GM06990 (cell line): Measurements from ENCODE around the gene DNAH8.

Source experiments
- DNase-seq: peaks from one replicate; pipeline ENCODE4 v3.0.0-alpha.2; 2011; ENCODE audit not compliant: insufficient read length; ENCODE audit errors: extremely low read depth
- H3K27me3 ChIP-seq: replicated peaks from 2 replicates; pipeline ENCODE4 v1.6.0; 2011; ENCODE audit warnings: low read length; ENCODE audit not compliant: control insufficient read depth, insufficient read depth
- H3K36me3 ChIP-seq: 2 replicates; pipeline ENCODE4 v1.5.1; 2011; ENCODE audit warnings: low read length; ENCODE audit not compliant: control insufficient read depth, insufficient read depth
- H3K4me3 ChIP-seq: replicated peaks from 2 replicates; pipeline ENCODE4 v1.5.1; 2011; ENCODE audit warnings: low read depth, mild to moderate bottlenecking, control low read depth, low read length
- TF ChIP-seq, protein P1 (sequence below): IDR thresholded peaks from 2 replicates; pipeline ENCODE4 v1.5.1; 2011; ENCODE audit warnings: low read length, control low read depth, mild to moderate bottlenecking, inconsistent platforms; ENCODE audit not compliant: insufficient read depth, poor library complexity, severe bottlenecking

DNAH8 gene

DNA sequence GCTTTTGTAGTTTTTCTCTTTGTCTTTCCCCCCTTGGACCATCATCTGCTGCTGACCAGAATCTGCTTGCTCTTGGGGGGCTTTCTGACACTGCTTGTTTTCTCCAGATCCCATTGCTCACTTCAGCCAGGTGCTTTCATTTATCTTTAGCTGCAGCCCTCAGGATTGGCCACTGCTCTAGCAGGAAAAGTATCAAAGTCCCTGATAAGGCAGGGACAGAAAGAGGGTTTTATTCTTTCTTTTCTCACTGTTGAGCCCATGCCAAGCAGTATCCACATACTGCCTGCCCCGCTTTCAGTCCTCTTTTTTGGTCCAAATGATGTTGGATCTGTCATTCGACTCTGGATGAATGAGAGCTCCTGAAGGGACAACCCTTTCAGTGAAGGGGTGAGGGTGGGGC lies 141.4 kb downstream of the DNAH8 start:
- H3K27me3 ChIP-seq = no peaks in the 10 kb centered on the region
- DNase-seq = no peak
- H3K36me3 ChIP-seq = no peaks in the 10 kb centered on the region
- H3K4me3 ChIP-seq = no peak overlapping the region
- TF ChIP-seq, protein P1, sequence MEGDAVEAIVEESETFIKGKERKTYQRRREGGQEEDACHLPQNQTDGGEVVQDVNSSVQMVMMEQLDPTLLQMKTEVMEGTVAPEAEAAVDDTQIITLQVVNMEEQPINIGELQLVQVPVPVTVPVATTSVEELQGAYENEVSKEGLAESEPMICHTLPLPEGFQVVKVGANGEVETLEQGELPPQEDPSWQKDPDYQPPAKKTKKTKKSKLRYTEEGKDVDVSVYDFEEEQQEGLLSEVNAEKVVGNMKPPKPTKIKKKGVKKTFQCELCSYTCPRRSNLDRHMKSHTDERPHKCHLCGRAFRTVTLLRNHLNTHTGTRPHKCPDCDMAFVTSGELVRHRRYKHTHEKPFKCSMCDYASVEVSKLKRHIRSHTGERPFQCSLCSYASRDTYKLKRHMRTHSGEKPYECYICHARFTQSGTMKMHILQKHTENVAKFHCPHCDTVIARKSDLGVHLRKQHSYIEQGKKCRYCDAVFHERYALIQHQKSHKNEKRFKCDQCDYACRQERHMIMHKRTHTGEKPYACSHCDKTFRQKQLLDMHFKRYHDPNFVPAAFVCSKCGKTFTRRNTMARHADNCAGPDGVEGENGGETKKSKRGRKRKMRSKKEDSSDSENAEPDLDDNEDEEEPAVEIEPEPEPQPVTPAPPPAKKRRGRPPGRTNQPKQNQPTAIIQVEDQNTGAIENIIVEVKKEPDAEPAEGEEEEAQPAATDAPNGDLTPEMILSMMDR = no peak

GRCh38 chr6:38857815-38858214 lies 142.7 kb downstream of the DNAH8 start:
- no peaks in the 10 kb centered on the region for H3K27me3 ChIP-seq
- no peak for DNase-seq
- H3K4me3 ChIP-seq = no peak overlapping the region
- H3K36me3 ChIP-seq = no peaks in the 10 kb centered on the region
- TF ChIP-seq, protein P1 = no peak

GRCh38 chr6:38860041-38860440 lies 144.9 kb downstream of the DNAH8 start:
- Histone ChIP-seq H3K27me3 (no peaks in the 10 kb centered on the region), H3K36me3 (no peaks in the 10 kb centered on the region), H3K4me3 (no peak overlapping the region)
- no peak for DNase-seq
- TF ChIP-seq, protein P1 = no peak

DNA sequence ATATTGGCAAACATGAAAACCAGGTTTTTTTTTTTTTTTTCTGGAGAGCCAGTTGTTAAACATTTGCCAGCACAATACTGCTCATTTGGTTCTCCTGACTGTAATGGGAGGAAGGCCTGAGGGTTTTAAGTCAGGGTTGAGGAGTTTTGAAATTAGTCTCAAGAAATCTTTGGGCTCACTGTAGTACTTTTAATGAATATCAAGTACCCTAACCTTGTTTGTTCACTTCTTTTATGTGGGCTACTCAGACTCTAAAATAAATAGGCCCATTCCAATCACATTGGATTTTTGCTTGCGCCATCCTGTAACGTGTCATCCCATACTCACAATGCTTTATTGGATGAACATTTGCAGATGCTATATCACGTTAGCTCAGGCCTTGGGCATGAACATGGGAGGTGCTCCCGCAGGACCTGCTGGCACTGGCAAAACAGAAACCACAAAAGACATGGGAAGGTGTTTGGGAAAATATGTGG lies 146.9 kb downstream of the DNAH8 start:
- Histone ChIP-seq H3K36me3 (no peaks in the 10 kb centered on the region), H3K27me3 (no peaks in the 10 kb centered on the region), H3K4me3 (no peak overlapping the region)
- no peak for DNase-seq
- TF ChIP-seq, protein P1 = no peak

- Histone ChIP-seq H3K36me3 (no peaks in the 10 kb centered on the region), H3K4me3 (no peak overlapping the region), H3K27me3 (no peaks in the 10 kb centered on the region)
- TF ChIP-seq, protein P1 = no peak
- no peak for DNase-seq
Measured at GRCh38 chr6:38865521-38866174, 150.5 kb downstream of the DNAH8 start.

DNA sequence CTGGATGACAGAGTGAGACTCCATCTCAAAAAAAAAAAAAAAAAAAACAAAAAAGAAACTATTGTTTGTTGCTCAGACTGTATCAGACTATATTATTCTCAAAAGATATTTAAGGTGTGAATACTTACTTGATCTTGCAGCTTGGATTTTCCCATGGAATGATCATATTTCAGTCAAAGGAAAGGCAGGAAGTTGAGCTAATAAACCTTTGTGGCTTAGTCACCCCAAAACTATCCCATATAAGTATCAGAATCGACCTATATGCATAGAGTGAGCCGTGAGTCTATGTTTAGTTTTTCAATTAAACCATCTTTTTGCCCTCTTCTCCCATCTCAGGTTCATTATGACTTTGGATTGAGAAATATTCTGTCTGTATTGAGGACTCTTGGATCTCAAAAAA lies 152.6 kb downstream of the DNAH8 start:
- H3K27me3 ChIP-seq = no peaks in the 10 kb centered on the region
- H3K36me3 ChIP-seq = no peaks in the 10 kb centered on the region
- TF ChIP-seq, protein P1 = no peak
- no peak overlapping the region for H3K4me3 ChIP-seq
- DNase-seq = no peak
